Smooth muscle cell of the umbilical artery (primary cell): Measurements from ENCODE around the gene TSPAN13. TPM values are rescaled to one million over a fixed set of nuclear protein-coding genes. Genes with fewer than 3 reads are reported as not detected.

ENCODE experiments used
- total RNA-seq: library from RNA; depleted of rRNA; stranded (reverse); fragments of >200 nt; gene quantifications from 2 replicates; pipeline ENCODE4 v1.2.3, GENCODE V29; 2014

The TSPAN13 gene
- total RNA-seq = 64.1 and 71.3 TPM in 2 replicates

GRCh38 chr7:16753102-16753931, at the start of gene TSPAN13:
TSPAN13 (plus strand) TSS chr7:16753755; CDS start chr7:16753968, 213 bp downstream.

GRCh38 chr7:16804674-16805439, 51.3 kb downstream of the TSPAN13 start, which contains the start of gene AGR2:
AGR2 (minus strand) TSS chr7:16804999; CDS start chr7:16801796, 3,203 bp downstream.

Other genes with a start within 250 kb of the TSPAN13 start
- gene LRRC72, start 226.9 kb upstream of the TSPAN13 start, total RNA-seq = not detected in 2 replicates
- gene ANKMY2, start 108.0 kb upstream of the TSPAN13 start, total RNA-seq = 24.1 and 40.6 TPM in 2 replicates
- 70.7 and 128 TPM in 2 replicates for gene BZW2, start 107.6 kb upstream of the TSPAN13 start, total RNA-seq
- not detected in 2 replicates for gene AGR2, start 51.2 kb downstream of the TSPAN13 start, total RNA-seq
- gene AGR3, start 128.2 kb downstream of the TSPAN13 start, total RNA-seq = not detected in 2 replicates